Measurements from ENCODE around the gene DENND4C.
"Not testable (repeated sequence)": the region's sequence is repeated elsewhere in the genome, so short reads cannot be mapped to it uniquely, and the experiment has no call there.

DNA sequence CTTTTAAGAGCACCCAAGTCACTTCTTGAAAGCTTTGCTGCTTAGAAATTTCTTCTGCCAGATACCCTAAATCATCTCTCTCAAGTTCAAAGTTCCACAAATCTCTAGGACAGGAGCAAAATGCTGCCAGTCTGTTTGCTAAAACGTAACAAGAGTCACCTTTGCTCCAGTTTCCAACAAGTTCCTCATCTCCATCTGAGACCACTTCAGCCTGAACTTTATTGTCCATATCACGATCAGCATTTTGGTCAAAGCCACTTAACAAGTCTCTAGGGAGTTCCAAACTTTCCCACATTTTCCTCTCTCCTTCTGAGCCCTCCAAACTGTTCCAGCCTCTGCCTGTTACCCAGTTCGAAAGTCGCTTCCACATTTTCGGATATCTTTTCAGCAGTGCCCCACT lies 21.1 kb downstream of the DENND4C start:
- TF ChIP-seq, protein P1, sequence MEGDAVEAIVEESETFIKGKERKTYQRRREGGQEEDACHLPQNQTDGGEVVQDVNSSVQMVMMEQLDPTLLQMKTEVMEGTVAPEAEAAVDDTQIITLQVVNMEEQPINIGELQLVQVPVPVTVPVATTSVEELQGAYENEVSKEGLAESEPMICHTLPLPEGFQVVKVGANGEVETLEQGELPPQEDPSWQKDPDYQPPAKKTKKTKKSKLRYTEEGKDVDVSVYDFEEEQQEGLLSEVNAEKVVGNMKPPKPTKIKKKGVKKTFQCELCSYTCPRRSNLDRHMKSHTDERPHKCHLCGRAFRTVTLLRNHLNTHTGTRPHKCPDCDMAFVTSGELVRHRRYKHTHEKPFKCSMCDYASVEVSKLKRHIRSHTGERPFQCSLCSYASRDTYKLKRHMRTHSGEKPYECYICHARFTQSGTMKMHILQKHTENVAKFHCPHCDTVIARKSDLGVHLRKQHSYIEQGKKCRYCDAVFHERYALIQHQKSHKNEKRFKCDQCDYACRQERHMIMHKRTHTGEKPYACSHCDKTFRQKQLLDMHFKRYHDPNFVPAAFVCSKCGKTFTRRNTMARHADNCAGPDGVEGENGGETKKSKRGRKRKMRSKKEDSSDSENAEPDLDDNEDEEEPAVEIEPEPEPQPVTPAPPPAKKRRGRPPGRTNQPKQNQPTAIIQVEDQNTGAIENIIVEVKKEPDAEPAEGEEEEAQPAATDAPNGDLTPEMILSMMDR (IDR thresholded peaks at IDR 0.05; ENCODE audit: insufficient read depth, low read length, poor library complexity, severe bottlenecking) = not testable (repeated sequence)
- TF ChIP-seq EZH2phosphoT487 (conservative IDR thresholded peaks at IDR 0.05; ENCODE audit: low read length) = not testable (repeated sequence)

All from SU-DHL-6 (cell line).